Lung (tissue), 12 donors: ENCODE data around the gene PIAS1. TPM values are rescaled to one million over a fixed set of nuclear protein-coding genes. Genes with fewer than 3 reads are reported as not detected.

Source experiments
- ATAC-seq: fragments of 200-7000 bp; cut with Tn5 transposase; one replicate; pipeline ENCODE4 v1.9.1; 2020; ENCODE audit warnings: moderate number of reproducible peaks; ENCODE audit not compliant: insufficient read depth, low FRiP score
- DNase-seq, 3 donors: peaks; one replicate each; pipeline ENCODE4 v3.0.0-alpha.2; 2013 to 2017
- H3K27ac ChIP-seq, 2 donors: one replicate each; pipeline ENCODE4 v1.5.1; 2013; ENCODE audit warnings: mild to moderate bottlenecking in 2 of 2, moderate library complexity in 2 of 2, control low read depth in 1 of 2, inconsistent platforms in 1 of 2, low read depth in 1 of 2, low read length in 1 of 2
- H3K27me3 ChIP-seq, 3 donors: one replicate each; pipeline ENCODE4 v1.5.1; 2013; ENCODE audit warnings: low read length in 2 of 3; ENCODE audit not compliant: control insufficient read depth in 3 of 3, insufficient read depth in 3 of 3
- H3K36me3 ChIP-seq, 4 donors: one replicate each; pipeline ENCODE4 v1.5.1; 2013; ENCODE audit warnings: low read length in 4 of 4, mild to moderate bottlenecking in 1 of 4, moderate library complexity in 1 of 4; ENCODE audit not compliant: control insufficient read depth in 4 of 4, insufficient read depth in 4 of 4
- H3K4me1 ChIP-seq, 5 donors: one replicate each; pipeline ENCODE4 v1.5.1; 2013; ENCODE audit warnings: low read length in 5 of 5, mild to moderate bottlenecking in 2 of 5, moderate library complexity in 1 of 5; ENCODE audit not compliant: control insufficient read depth in 5 of 5, insufficient read depth in 5 of 5
- H3K4me3 ChIP-seq: one replicate; pipeline ENCODE4 v1.5.1; 2013; ENCODE audit warnings: mild to moderate bottlenecking, control low read depth, moderate library complexity
- H3K9ac ChIP-seq, 2 donors: one replicate each; pipeline ENCODE4 v1.5.1; 2013; ENCODE audit warnings: low read length in 2 of 2, control low read depth in 1 of 2; ENCODE audit not compliant: insufficient read depth in 1 of 2
- H3K9me3 ChIP-seq, 4 donors: one replicate each; pipeline ENCODE4 v1.5.1; 2013; ENCODE audit warnings: low read length in 3 of 4, mild to moderate bottlenecking in 1 of 4, moderate library complexity in 1 of 4; ENCODE audit not compliant: control insufficient read depth in 4 of 4, insufficient read depth in 3 of 4
- WGBS, 2 donors: extraction: QIAGEN DNeasy Blood & Tissue Kit; methylation state at CpG; one replicate each; pipeline ENCODE4 v1.1.7; 2013; 5-methylcytosine and 5-hydroxymethylcytosine counted together
- polyA plus RNA-seq, 2 donors: library from polyadenylated mRNA; stranded (reverse); fragments of 200-250 nt; gene quantifications; one replicate each; pipeline ENCODE4 v1.2.1, GENCODE V29; 2013
- total RNA-seq, 2 donors: library from RNA; depleted of rRNA in 1 of 2; stranded (reverse); fragments of >200 nt in 1 of 2; gene quantifications; one replicate each; pipeline ENCODE4 v1.2.1, GENCODE V29; 2014 to 2021
- TF ChIP-seq, protein P1 (sequence below): IDR thresholded peaks from 2 replicates; pipeline ENCODE4 v1.5.1; 2012; ENCODE audit warnings: mild to moderate bottlenecking; ENCODE audit errors: control extremely low read depth, extremely low read depth
- donor health status: control.
- donor health status: control.
- donor health status: Bipolar disorder and iron deficiency.
- donor health status: healthy.
- donor health status: DM: yes; HTN: yes; CAD: no.

PIAS1 gene
- total and polyA plus RNA-seq, 4 donors, result 14.6 to 157 (median 30.4) TPM

DNA sequence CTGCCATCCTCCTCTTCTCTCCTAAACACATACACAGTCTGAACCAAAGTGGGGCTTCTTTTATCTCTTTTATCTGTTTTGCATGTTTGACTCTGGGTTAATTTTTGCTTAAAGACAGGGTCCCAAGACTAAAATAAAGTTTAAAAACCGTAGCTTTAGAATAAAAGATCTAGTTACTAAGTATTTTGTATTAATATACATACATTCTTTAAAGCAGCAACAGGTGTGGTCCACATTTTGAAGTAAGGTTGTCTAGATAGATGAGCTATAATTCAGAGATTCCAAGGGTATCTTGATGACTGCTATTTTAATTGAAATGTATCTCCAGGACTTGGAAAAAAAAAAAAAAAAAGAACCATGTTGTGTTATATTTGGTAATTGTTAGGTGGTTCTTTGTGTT is 89.7 kb downstream of the PIAS1 start:
- WGBS, 2 donors, result 87 to 88% methylated on average over 1 of the region's 1 CpG
- no peak for DNase-seq
- H3K36me3 ChIP-seq, result peaks cover 0 to 13% (median 5%) of the 10 kb centered on the region in 4 donors

DNA sequence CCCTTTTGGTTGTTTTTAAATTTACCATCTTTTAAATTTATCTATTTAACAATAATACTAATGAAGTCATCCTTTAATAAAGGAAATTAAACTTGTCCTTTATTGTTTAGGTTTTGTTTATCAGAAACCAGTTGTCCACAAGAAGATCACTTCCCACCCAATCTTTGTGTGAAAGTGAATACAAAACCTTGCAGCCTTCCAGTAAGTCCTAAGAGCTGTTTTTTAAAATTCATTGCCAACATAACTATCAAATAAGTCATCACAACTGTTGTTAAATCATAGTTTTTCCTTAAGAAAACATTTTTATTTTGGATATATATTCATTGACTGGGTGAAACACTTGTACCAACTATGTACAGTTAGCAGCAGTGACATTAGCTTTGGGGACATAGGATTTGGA is 91.6 kb downstream of the PIAS1 start:
- H3K36me3 ChIP-seq, result peaks cover 0 to 8% (median 2%) of the 10 kb centered on the region in 4 donors
- no peaks in the 10 kb centered on the region for H3K27me3 ChIP-seq
- no peak overlapping the region for H3K9ac ChIP-seq
- H3K4me3 ChIP-seq, result no peak overlapping the region
- no peak overlapping the region for H3K27ac ChIP-seq
- DNase-seq (no peak), ATAC-seq (no peak)
- H3K9me3 ChIP-seq, result no peaks in the 10 kb centered on the region
- peaks cover 0 to 3% (median 0%) of the 10 kb centered on the region in 5 donors for H3K4me1 ChIP-seq
- TF ChIP-seq, protein P1, sequence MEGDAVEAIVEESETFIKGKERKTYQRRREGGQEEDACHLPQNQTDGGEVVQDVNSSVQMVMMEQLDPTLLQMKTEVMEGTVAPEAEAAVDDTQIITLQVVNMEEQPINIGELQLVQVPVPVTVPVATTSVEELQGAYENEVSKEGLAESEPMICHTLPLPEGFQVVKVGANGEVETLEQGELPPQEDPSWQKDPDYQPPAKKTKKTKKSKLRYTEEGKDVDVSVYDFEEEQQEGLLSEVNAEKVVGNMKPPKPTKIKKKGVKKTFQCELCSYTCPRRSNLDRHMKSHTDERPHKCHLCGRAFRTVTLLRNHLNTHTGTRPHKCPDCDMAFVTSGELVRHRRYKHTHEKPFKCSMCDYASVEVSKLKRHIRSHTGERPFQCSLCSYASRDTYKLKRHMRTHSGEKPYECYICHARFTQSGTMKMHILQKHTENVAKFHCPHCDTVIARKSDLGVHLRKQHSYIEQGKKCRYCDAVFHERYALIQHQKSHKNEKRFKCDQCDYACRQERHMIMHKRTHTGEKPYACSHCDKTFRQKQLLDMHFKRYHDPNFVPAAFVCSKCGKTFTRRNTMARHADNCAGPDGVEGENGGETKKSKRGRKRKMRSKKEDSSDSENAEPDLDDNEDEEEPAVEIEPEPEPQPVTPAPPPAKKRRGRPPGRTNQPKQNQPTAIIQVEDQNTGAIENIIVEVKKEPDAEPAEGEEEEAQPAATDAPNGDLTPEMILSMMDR, result no peak

More for the DNA sequence above, 89.7 kb downstream of the PIAS1 start:
- no peak for ATAC-seq
- Histone ChIP-seq H3K4me1 (peaks cover 0 to 3% (median 0%) of the 10 kb centered on the region in 5 donors), H3K27me3 (no peaks in the 10 kb centered on the region), H3K27ac (no peak overlapping the region), H3K9me3 (no peaks in the 10 kb centered on the region), H3K9ac (no peak overlapping the region), H3K4me3 (no peak overlapping the region)
- TF ChIP-seq, protein P1, result no peak

DNA sequence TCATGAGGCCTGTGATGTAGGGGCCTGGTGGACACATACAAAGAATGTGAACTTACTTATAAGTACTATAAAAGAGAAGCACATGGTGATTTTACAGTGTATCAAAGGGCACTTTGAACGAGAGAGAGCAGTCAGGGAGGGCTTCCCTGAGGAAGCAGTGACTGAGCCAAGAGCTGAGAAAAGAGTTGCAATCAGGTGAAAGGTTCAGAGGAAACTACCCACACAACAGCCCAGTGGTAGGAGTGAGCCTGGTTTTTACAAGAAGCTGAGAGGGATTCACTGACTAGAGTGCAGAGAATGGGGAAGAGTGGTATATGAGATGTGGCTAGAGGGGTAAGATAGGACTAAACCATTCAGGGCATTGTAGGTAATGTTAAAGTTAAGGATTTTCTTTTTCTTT is 93.9 kb downstream of the PIAS1 start:
- 84 to 88% methylated on average over 1 of the region's 1 CpG for WGBS, 2 donors
- Histone ChIP-seq H3K36me3 (peaks cover 0 to 8% (median 2%) of the 10 kb centered on the region in 4 donors), H3K4me1 (no peaks in the 10 kb centered on the region), H3K27ac (no peak overlapping the region), H3K9me3 (no peaks in the 10 kb centered on the region), H3K4me3 (no peak overlapping the region), H3K27me3 (no peaks in the 10 kb centered on the region), H3K9ac (no peak overlapping the region)
- TF ChIP-seq, protein P1, result no peak
- no peak for DNase-seq
- no peak for ATAC-seq

DNA sequence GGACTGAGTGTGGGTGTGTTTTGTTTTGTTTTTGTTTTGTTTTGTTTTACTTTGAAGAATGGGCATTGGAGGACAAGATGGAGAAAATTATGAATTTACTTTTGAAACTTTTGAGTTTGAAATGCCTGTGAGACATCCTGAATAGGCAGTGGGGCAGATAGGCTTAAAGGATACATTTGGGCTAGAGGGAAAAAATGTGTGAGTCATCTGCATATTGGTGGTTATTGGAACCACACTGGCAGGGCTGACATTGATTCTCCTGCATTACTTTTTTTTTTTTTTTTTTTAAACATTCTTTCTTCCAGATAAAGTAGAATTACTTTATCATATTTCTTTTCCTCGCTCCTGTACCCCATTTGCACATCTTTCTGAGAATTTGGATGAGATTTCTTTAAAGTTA is 94.9 kb downstream of the PIAS1 start:
- Histone ChIP-seq H3K27me3 (no peaks in the 10 kb centered on the region), H3K27ac (no peak overlapping the region), H3K4me3 (no peak overlapping the region), H3K9me3 (no peaks in the 10 kb centered on the region), H3K4me1 (no peaks in the 10 kb centered on the region), H3K36me3 (peaks cover 0 to 12% (median 5%) of the 10 kb centered on the region in 4 donors), H3K9ac (no peak overlapping the region)
- whole genome bisulfite sequencing, 2 donors, result 98 to 100% methylated on average over 1 of the region's 1 CpG
- DNase-seq, result no peak
- ATAC-seq, result no peak
- TF ChIP-seq, protein P1, result no peak
